SK-N-SH (cell line): ENCODE measurements around the gene BBOX1. TPM values are rescaled to one million over a fixed set of nuclear protein-coding genes. Genes with fewer than 3 reads are reported as not detected.

Experiments
- CTCF ChIA-PET: fragments of 300-600, 350-600 bp; formaldehyde crosslinking; extraction: SDS; loops from one replicate; lab custom pipeline; 2021; lab: Yijun Ruan, JAX
- POLR2A ChIA-PET: fragments of 350-600 bp; sonication (Branson Sonifier 250); formaldehyde crosslinking; extraction: SDS; loops from one replicate; lab custom pipeline; 2020; ENCODE audit warnings: antibody characterized with exemption, inconsistent platforms; lab: Yijun Ruan, JAX
- DNase-seq: peaks from one replicate; pipeline ENCODE4 v3.0.0; 2012
- H2AFZ ChIP-seq: fragments of 200-600 bp; sonication (generic); 2 replicates; pipeline ENCODE4 v1.8.1; 2016; ENCODE audit warnings: antibody characterized with exemption, mild to moderate bottlenecking, low read depth
- H3F3A ChIP-seq: fragments of 200-600 bp; sonication (generic); replicated peaks from 2 replicates; pipeline ENCODE3; 2016; ENCODE audit warnings: antibody characterized with exemption, mild to moderate bottlenecking; ENCODE audit not compliant: insufficient read depth
- H3K27ac ChIP-seq, 2 experiments: fragments of 200-500 bp in 1 of 2; fragments of 200-600 bp in 1 of 2; sonication (Bioruptor generic) in 1 of 2; sonication (generic), shearing (Covaris generic) in 1 of 2; 2 replicates each; pipeline versions ENCODE4 v1.5.1 to v1.6.1; 2014 to 2016; ENCODE audit warnings: low read depth in 2 of 2, inconsistent platforms in 1 of 2, low read length in 1 of 2, mild to moderate bottlenecking in 1 of 2, mixed read lengths in 1 of 2
- H3K27me3 ChIP-seq: fragments of 200-600 bp; sonication (generic), shearing (Covaris generic); 2 replicates; pipeline ENCODE4 v1.6.1; 2016; ENCODE audit warnings: mixed run types; ENCODE audit not compliant: insufficient read depth
- H3K36me3 ChIP-seq, 2 experiments: fragments of 200-500 bp in 1 of 2; fragments of 200-600 bp in 1 of 2; sonication (Bioruptor generic) in 1 of 2; sonication (generic) in 1 of 2; replicated peaks in 1 of 2; 2 replicates each; pipeline versions ENCODE3 to v1.5.1; 2014 to 2016; ENCODE audit warnings: low read length in 1 of 2, mild to moderate bottlenecking in 1 of 2; ENCODE audit not compliant: insufficient read depth in 2 of 2, control insufficient read depth in 1 of 2
- H3K4me1 ChIP-seq, 2 experiments: fragments of 200-500 bp in 1 of 2; fragments of 200-600 bp in 1 of 2; sonication (Bioruptor generic) in 1 of 2; sonication (generic), shearing (Covaris generic) in 1 of 2; 2 replicates each; pipeline versions ENCODE4 v1.5.1 to v1.6.1; 2014 to 2016; ENCODE audit warnings: low read depth in 1 of 2, low read length in 1 of 2, mixed run types in 1 of 2; ENCODE audit not compliant: insufficient read depth in 2 of 2, control insufficient read depth in 1 of 2
- H3K4me2 ChIP-seq: fragments of 200-600 bp; sonication (generic), shearing (Covaris generic); 2 replicates; pipeline ENCODE4 v1.6.1; 2017; ENCODE audit warnings: mixed run types
- H3K4me3 ChIP-seq, 2 experiments: fragments of 200-500 bp in 1 of 2; fragments of 200-600 bp in 1 of 2; sonication (Bioruptor generic) in 1 of 2; sonication (generic), shearing (Covaris generic) in 1 of 2; 2 replicates each; pipeline versions ENCODE4 v1.5.1 to v1.8.1; 2014 to 2016; ENCODE audit warnings: low read depth in 2 of 2, inconsistent platforms in 1 of 2, low read length in 1 of 2, mild to moderate bottlenecking in 1 of 2, mixed read lengths in 1 of 2, moderate library complexity in 1 of 2
- H3K79me2 ChIP-seq: fragments of 200-600 bp; sonication (generic); 2 replicates; pipeline ENCODE4 v1.8.1; 2017; ENCODE audit warnings: mild to moderate bottlenecking; ENCODE audit not compliant: insufficient read depth
- H3K9ac ChIP-seq: fragments of 200-600 bp; sonication (generic); 2 replicates; pipeline ENCODE4 v1.6.1; 2017; ENCODE audit warnings: mixed run types
- H3K9me2 ChIP-seq: fragments of 200-600 bp; sonication (generic); 2 replicates; pipeline ENCODE4 v1.6.1; 2017; ENCODE audit warnings: mixed run types
- H3K9me3 ChIP-seq: fragments of 200-600 bp; sonication (generic); 2 replicates; pipeline ENCODE4 v1.6.1; 2017; ENCODE audit warnings: mixed run types, mild to moderate bottlenecking, moderate library complexity
- H4K20me1 ChIP-seq: fragments of 200-600 bp; sonication (generic); 2 replicates; pipeline ENCODE4 v1.6.1; 2017; ENCODE audit warnings: mild to moderate bottlenecking, mixed run types; ENCODE audit not compliant: insufficient read depth
- CHD2 ChIP-seq: fragments of 150-350 bp; IDR thresholded peaks from 2 replicates; pipeline ENCODE4 v1.6.1; 2018; ENCODE audit warnings: low read length; ENCODE audit not compliant: partially characterized antibody
- ELF1 ChIP-seq: IDR thresholded peaks from 2 replicates; pipeline ENCODE4 v1.4.0; 2012
- EP300 ChIP-seq, 2 experiments: IDR thresholded peaks; 2 replicates each; pipeline versions ENCODE4 v1.4.0 to v1.6.1; 2012; ENCODE audit warnings: borderline replicate concordance in 1 of 2, low read depth in 1 of 2, low read length in 1 of 2
- EZH2phosphoT487 ChIP-seq: fragments of 200-600 bp; sonication (generic); IDR thresholded peaks from 2 replicates; pipeline ENCODE4 v1.6.1; 2017; ENCODE audit warnings: low read depth, mixed run types, mild to moderate bottlenecking, antibody characterized with exemption, moderate library complexity, borderline replicate concordance
- FOSL2 ChIP-seq: IDR thresholded peaks from 2 replicates; pipeline ENCODE4 v1.4.0; 2012; ENCODE audit warnings: low read depth, mild to moderate bottlenecking, moderate library complexity, borderline replicate concordance
- FOXJ3 ChIP-seq: sonication (generic); formaldehyde crosslinking; IDR thresholded peaks from 2 replicates; pipeline ENCODE4 v1.5.1; 2020; ENCODE audit warnings: mild to moderate bottlenecking, missing genetic modification reagents
- FOXM1 ChIP-seq: IDR thresholded peaks from 2 replicates; pipeline ENCODE4 v1.4.0; 2012; ENCODE audit warnings: low read depth, mild to moderate bottlenecking
- GATA2 ChIP-seq: sonication (generic); formaldehyde crosslinking; IDR thresholded peaks from 2 replicates; pipeline ENCODE4 v1.5.0; 2020; ENCODE audit warnings: mild to moderate bottlenecking, missing genetic modification reagents
- JUND ChIP-seq: IDR thresholded peaks from 2 replicates; pipeline ENCODE4 v1.4.0; 2012
- MXI1 ChIP-seq: IDR thresholded peaks from 2 replicates; pipeline ENCODE4 v1.6.1; 2012; ENCODE audit warnings: mild to moderate bottlenecking, low read depth, low read length, improper control_type of control experiment
- NFIC ChIP-seq: IDR thresholded peaks from 2 replicates; pipeline ENCODE4 v1.4.0; 2012; ENCODE audit warnings: borderline replicate concordance
- POLR2AphosphoS5 ChIP-seq: IDR thresholded peaks from 2 replicates; pipeline ENCODE4 v1.6.1; 2012; ENCODE audit warnings: low read depth, low read length
- RAD21 ChIP-seq: IDR thresholded peaks from 2 replicates; pipeline ENCODE4 v1.6.1; 2012; ENCODE audit warnings: mild to moderate bottlenecking, low read length
- RFX5 ChIP-seq: IDR thresholded peaks from 2 replicates; pipeline ENCODE4 v1.6.1; 2012; ENCODE audit warnings: mild to moderate bottlenecking, improper control_type of control experiment, low read length
- RXRA ChIP-seq: IDR thresholded peaks from 2 replicates; pipeline ENCODE4 v1.4.0; 2012; ENCODE audit warnings: low read depth, mild to moderate bottlenecking, borderline replicate concordance
- SMC3 ChIP-seq: IDR thresholded peaks from 2 replicates; pipeline ENCODE4 v1.6.1; 2012; ENCODE audit warnings: low read depth, low read length, improper control_type of control experiment
- TAF1 ChIP-seq: IDR thresholded peaks from 2 replicates; pipeline ENCODE4 v1.6.1; 2012; ENCODE audit warnings: low read depth, mild to moderate bottlenecking, low read length, moderate library complexity, borderline replicate concordance
- TCF12 ChIP-seq: IDR thresholded peaks from 2 replicates; pipeline ENCODE4 v1.4.0; 2012
- TEAD4 ChIP-seq: IDR thresholded peaks from 2 replicates; pipeline ENCODE4 v1.4.0; 2012; ENCODE audit warnings: mild to moderate bottlenecking, borderline replicate concordance; ENCODE audit not compliant: insufficient read depth
- WGBS: methylation state at CpG from one replicate; pipeline ENCODE4 v1.1.6; 2017; ENCODE audit warnings: low lambda C conversion rate; 5-methylcytosine and 5-hydroxymethylcytosine counted together
- polyA plus RNA-seq, 3 experiments: library from polyadenylated mRNA; depleted of rRNA; stranded (reverse); fragments of >200 nt; gene quantifications; 2 replicates each; pipeline ENCODE4 v1.2.3, GENCODE V29; 2012
- TF ChIP-seq, protein P1 (sequence below): IDR thresholded peaks from 2 replicates; pipeline ENCODE4 v1.4.0; 2012; ENCODE audit warnings: low read depth, borderline replicate concordance
- TF ChIP-seq, protein P2 (sequence below): fragments of 150-350 bp; IDR thresholded peaks from 2 replicates; pipeline ENCODE4 v1.6.1; 2016; ENCODE audit warnings: mild to moderate bottlenecking, low read depth, low read length
- TF ChIP-seq, protein P3 (sequence below): fragments of 200-600 bp; sonication (generic); IDR thresholded peaks from 2 replicates; pipeline ENCODE4 v1.6.1; 2017; ENCODE audit warnings: antibody characterized with exemption, mild to moderate bottlenecking, moderate library complexity
- TF ChIP-seq, protein P4 (sequence below): IDR thresholded peaks from 2 replicates; pipeline ENCODE4 v1.4.0; 2012; ENCODE audit warnings: low read depth, borderline replicate concordance
- TF ChIP-seq, protein P5 (sequence below): IDR thresholded peaks from 2 replicates; pipeline ENCODE4 v1.6.1; 2012; ENCODE audit warnings: mild to moderate bottlenecking, low read depth, low read length, moderate library complexity

Gene BBOX1
- polyA plus RNA-seq, 1 of the 3 experiments (the other 2 are of a cell fraction): 0.02 TPM

DNA sequence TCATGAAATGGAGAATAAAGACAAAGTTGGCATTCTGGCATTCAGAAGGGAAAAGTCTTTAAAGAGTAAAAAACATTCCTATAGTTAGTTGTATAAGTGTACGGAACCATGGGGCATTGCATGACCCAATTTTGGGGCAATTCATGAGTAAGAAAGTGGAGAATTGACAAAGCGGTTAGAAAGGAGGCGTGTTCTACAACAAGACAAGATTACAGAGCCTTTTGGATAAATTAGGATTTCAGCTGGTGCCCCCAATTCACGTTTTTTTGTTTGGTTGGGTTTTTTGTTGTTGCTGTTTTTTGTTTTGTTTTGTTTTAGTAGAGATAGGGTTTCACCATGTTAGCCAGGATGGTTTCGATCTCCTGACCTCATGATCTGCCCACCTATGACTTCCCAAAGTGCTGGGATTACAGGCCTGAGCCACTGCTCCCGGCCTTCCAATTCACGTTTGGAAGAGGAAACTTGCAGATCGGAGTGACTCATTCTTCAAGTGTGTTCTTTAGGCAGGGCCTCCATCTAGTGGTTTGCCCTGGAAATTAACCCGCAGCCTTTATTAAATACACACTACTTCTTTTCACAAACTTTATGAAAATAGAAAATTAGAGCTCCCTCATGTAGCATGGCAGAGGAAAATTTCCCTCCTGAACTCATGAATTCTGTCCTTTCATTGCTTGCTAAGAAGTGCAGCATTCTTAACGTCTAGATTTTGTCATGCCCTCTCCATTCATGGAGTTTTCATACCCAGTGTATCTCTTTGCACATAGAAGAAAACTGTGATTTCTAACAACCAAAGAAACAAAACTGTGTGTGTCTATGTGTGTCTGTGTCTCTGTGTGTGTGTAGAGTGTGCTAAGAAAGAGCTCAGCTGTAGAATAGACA is 118.1 kb downstream of the BBOX1 start:
- Histone ChIP-seq H3K9me3 (no peaks in the 10 kb centered on the region), H3K36me3 (no peaks in the 10 kb centered on the region), H3K4me1 (peaks cover 0 to 5% of the 10 kb centered on the region in 2 experiments; a peak in 1 of 4 replicates), H3K4me2 (peak overlapping the region; percentile 39), H3K27me3 (no peaks in the 10 kb centered on the region), H4K20me1 (no peaks in the 10 kb centered on the region), H2AFZ (peak overlapping the region; percentile 74), H3K79me2 (no peaks in the 10 kb centered on the region), H3K4me3 (no peak overlapping the region), H3K27ac (peak overlapping the region in 1 of 2 experiments; percentile 44; a peak in 1 of 4 replicates), H3K9ac (peak overlapping the region; percentile 29; the same call in 1 of the 2 replicates), H3K9me2 (no peaks in the 10 kb centered on the region), H3F3A (peaks cover 4% of the 10 kb centered on the region)
- POLR2A ChIA-PET: no interaction called here
- 27% methylated on average over 10 of the region's 10 CpGs for WGBS
- DNase-seq: peak; percentile 62
- CTCF ChIA-PET: interaction anchor here (0.6 to 3.8 kb wide), 79 partner anchors 10 to 876 kb away, joined by 3 to 58 read pairs (median 4); partner anchors contain the start of gene ANO3
- TF ChIP-seq NFIC (no peak), MXI1 (no peak), EZH2phosphoT487 (no peak), TCF12 (no peak), RAD21 (peak; percentile 94), JUND (peak; percentile 86), RFX5 (no peak), ELF1 (no peak), EP300 (IDR thresholded peaks at IDR 0.05; ENCODE audit: borderline replicate concordance in 1 of 2, low read depth in 1 of 2, low read length in 1 of 2) (no peak), CHD2 (no peak), FOXJ3 (CRISPR knock-in tag) (no peak), SMC3 (peak; percentile 94), TAF1 (no peak), TEAD4 (no peak), RXRA (no peak), POLR2AphosphoS5 (no peak), GATA2 (CRISPR knock-in tag) (no peak), FOXM1 (no peak), FOSL2 (peak; percentile 94)
- TF ChIP-seq, protein P1, sequence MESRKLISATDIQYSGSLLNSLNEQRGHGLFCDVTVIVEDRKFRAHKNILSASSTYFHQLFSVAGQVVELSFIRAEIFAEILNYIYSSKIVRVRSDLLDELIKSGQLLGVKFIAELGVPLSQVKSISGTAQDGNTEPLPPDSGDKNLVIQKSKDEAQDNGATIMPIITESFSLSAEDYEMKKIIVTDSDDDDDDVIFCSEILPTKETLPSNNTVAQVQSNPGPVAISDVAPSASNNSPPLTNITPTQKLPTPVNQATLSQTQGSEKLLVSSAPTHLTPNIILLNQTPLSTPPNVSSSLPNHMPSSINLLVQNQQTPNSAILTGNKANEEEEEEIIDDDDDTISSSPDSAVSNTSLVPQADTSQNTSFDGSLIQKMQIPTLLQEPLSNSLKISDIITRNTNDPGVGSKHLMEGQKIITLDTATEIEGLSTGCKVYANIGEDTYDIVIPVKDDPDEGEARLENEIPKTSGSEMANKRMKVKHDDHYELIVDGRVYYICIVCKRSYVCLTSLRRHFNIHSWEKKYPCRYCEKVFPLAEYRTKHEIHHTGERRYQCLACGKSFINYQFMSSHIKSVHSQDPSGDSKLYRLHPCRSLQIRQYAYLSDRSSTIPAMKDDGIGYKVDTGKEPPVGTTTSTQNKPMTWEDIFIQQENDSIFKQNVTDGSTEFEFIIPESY: no peak
- TF ChIP-seq, protein P2, sequence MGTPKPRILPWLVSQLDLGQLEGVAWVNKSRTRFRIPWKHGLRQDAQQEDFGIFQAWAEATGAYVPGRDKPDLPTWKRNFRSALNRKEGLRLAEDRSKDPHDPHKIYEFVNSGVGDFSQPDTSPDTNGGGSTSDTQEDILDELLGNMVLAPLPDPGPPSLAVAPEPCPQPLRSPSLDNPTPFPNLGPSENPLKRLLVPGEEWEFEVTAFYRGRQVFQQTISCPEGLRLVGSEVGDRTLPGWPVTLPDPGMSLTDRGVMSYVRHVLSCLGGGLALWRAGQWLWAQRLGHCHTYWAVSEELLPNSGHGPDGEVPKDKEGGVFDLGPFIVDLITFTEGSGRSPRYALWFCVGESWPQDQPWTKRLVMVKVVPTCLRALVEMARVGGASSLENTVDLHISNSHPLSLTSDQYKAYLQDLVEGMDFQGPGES: no peak
- TF ChIP-seq, protein P3, sequence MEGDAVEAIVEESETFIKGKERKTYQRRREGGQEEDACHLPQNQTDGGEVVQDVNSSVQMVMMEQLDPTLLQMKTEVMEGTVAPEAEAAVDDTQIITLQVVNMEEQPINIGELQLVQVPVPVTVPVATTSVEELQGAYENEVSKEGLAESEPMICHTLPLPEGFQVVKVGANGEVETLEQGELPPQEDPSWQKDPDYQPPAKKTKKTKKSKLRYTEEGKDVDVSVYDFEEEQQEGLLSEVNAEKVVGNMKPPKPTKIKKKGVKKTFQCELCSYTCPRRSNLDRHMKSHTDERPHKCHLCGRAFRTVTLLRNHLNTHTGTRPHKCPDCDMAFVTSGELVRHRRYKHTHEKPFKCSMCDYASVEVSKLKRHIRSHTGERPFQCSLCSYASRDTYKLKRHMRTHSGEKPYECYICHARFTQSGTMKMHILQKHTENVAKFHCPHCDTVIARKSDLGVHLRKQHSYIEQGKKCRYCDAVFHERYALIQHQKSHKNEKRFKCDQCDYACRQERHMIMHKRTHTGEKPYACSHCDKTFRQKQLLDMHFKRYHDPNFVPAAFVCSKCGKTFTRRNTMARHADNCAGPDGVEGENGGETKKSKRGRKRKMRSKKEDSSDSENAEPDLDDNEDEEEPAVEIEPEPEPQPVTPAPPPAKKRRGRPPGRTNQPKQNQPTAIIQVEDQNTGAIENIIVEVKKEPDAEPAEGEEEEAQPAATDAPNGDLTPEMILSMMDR: peak; percentile 91
- TF ChIP-seq, protein P4, sequence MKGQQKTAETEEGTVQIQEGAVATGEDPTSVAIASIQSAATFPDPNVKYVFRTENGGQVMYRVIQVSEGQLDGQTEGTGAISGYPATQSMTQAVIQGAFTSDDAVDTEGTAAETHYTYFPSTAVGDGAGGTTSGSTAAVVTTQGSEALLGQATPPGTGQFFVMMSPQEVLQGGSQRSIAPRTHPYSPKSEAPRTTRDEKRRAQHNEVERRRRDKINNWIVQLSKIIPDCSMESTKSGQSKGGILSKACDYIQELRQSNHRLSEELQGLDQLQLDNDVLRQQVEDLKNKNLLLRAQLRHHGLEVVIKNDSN: no peak
- TF ChIP-seq, protein P5, sequence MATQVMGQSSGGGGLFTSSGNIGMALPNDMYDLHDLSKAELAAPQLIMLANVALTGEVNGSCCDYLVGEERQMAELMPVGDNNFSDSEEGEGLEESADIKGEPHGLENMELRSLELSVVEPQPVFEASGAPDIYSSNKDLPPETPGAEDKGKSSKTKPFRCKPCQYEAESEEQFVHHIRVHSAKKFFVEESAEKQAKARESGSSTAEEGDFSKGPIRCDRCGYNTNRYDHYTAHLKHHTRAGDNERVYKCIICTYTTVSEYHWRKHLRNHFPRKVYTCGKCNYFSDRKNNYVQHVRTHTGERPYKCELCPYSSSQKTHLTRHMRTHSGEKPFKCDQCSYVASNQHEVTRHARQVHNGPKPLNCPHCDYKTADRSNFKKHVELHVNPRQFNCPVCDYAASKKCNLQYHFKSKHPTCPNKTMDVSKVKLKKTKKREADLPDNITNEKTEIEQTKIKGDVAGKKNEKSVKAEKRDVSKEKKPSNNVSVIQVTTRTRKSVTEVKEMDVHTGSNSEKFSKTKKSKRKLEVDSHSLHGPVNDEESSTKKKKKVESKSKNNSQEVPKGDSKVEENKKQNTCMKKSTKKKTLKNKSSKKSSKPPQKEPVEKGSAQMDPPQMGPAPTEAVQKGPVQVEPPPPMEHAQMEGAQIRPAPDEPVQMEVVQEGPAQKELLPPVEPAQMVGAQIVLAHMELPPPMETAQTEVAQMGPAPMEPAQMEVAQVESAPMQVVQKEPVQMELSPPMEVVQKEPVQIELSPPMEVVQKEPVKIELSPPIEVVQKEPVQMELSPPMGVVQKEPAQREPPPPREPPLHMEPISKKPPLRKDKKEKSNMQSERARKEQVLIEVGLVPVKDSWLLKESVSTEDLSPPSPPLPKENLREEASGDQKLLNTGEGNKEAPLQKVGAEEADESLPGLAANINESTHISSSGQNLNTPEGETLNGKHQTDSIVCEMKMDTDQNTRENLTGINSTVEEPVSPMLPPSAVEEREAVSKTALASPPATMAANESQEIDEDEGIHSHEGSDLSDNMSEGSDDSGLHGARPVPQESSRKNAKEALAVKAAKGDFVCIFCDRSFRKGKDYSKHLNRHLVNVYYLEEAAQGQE: no peak
